Measurements from ENCODE around the gene DNAJC5. TPM values are rescaled to one million over a fixed set of nuclear protein-coding genes. Genes with fewer than 3 reads are reported as not detected.
A peak's percentile ranks its signal among the peaks of the same experiment; 100 is the strongest.

Gene DNAJC5
- total RNA-seq, 2 experiments from 2014 or later, result 48.3 to 49.2 TPM

GRCh38 chr20:63982937-63983336, 88.0 kb downstream of the DNAJC5 start:
- no peak for ATAC-seq (ENCODE audit: low read depth)
- Mint-ChIP-seq H3K27me3 (no peaks in the 10 kb centered on the region), H3K36me3 (peaks cover 25% of the 10 kb centered on the region), H3K9me3 (no peaks in the 10 kb centered on the region), H3K27ac (peak overlapping the region; percentile 59), H3K4me1 (peaks cover 34% of the 10 kb centered on the region), H3K4me3 (peak overlapping the region; percentile 13)
- no peak for DNase-seq
- POLR2A ChIA-PET, result interaction anchor here (0.6 kb wide), 1 partner anchor 102 kb away, joined by 4 read pairs; no protein-coding TSS in a partner anchor

Small RNAs within 50 kb of the gene (microRNA-seq; reads per million reads assigned to microRNA genes)
- gene MIR1914 (not detected), gene MIR647 (not detected), gene MIR941-1 (not detected), gene MIR941-2 (not detected), gene MIR941-3 (not detected), gene MIR941-4 (not detected), gene MIR941-5 (not detected)

Other genes with a start within 250 kb of the DNAJC5 start
- 10 to 100 TPM; 42.1 to 45.6 TPM for gene STMN3, start 241.7 kb upstream of the DNAJC5 start, total RNA-seq
- gene RTEL1, start 236.8 kb upstream of the DNAJC5 start, total RNA-seq, result 10 to 100 TPM; 41.3 to 41.5 TPM
- gene TNFRSF6B, start 198.5 kb upstream of the DNAJC5 start, total RNA-seq, result not detected
- gene ARFRP1, start 187.2 kb upstream of the DNAJC5 start, total RNA-seq, result 10 to 100 TPM; 68.8 to 73.1 TPM
- gene ZGPAT, start 187.1 kb upstream of the DNAJC5 start, total RNA-seq, result 10 to 100 TPM; 43.0 to 44.5 TPM
- 100 to 1,000 TPM; 144 to 159 TPM for gene LIME1, start 158.5 kb upstream of the DNAJC5 start, total RNA-seq
- 100 to 1,000 TPM; 128 to 134 TPM for gene SLC2A4RG, start 155.3 kb upstream of the DNAJC5 start, total RNA-seq
- under 1 TPM; 0.11 to 0.25 TPM for gene ZBTB46, start 63.9 kb upstream of the DNAJC5 start, total RNA-seq
- not detected for gene ABHD16B, start 33.6 kb upstream of the DNAJC5 start, total RNA-seq
- 10 to 100 TPM; 37.9 to 39.5 TPM for gene TPD52L2, start 29.9 kb upstream of the DNAJC5 start, total RNA-seq
- 10 to 100 TPM; 45.0 to 48.4 TPM for gene UCKL1, start 61.3 kb downstream of the DNAJC5 start, total RNA-seq
- 10 to 100 TPM; 15.4 TPM for gene ZNF512B, start 74.8 kb downstream of the DNAJC5 start, total RNA-seq
- gene SAMD10, start 84.5 kb downstream of the DNAJC5 start, total RNA-seq, result 10 to 100 TPM; 16.2 to 18.8 TPM
- gene PRPF6, start 86.0 kb downstream of the DNAJC5 start, total RNA-seq, result 10 to 100 TPM; 76.7 to 78.4 TPM
- 1 to 10 TPM; 9.7 to 9.8 TPM for gene C20orf204, start 141.1 kb downstream of the DNAJC5 start, total RNA-seq
- gene SOX18, start 154.5 kb downstream of the DNAJC5 start, total RNA-seq, result under 1 TPM; 0.30 to 0.51 TPM
- 10 to 100 TPM; 65.3 to 74.9 TPM for gene TCEA2, start 168.1 kb downstream of the DNAJC5 start, total RNA-seq
- gene RGS19, start 184.4 kb downstream of the DNAJC5 start, total RNA-seq, result 100 to 1,000 TPM in 1 of 2 experiments, 10 to 100 TPM in 1; 95.1 to 106 TPM
- 1 to 10 TPM; 1.8 to 2.6 TPM for gene OPRL1, start 185.0 kb downstream of the DNAJC5 start, total RNA-seq
- gene LKAAEAR1, start 189.3 kb downstream of the DNAJC5 start, total RNA-seq, result 1 to 10 TPM in 1 of 2 experiments, under 1 TPM in 1; 0.57 to 1.1 TPM
- not detected for gene NPBWR2, start 212.4 kb downstream of the DNAJC5 start, total RNA-seq